Transverse colon (tissue), 3 donors: Measurements from ENCODE around the gene BNIP5.

Experiments
- CTCF ChIP-seq, 5 experiments: fragments of 200-600 bp in 3 of 5; fragments of 450-650 bp in 2 of 5; sonication (generic) in 3 of 5; IDR thresholded peaks; 1 replicate in 2 of 5; 2 replicates in 3 of 5; pipeline ENCODE4 v1.5.1; 2016 to 2017; ENCODE audit warnings: antibody characterized with exemption in 5 of 5, inconsistent platforms in 3 of 5, mild to moderate bottlenecking in 2 of 5, moderate library complexity in 1 of 5
- POLR2A ChIP-seq: fragments of 450-650 bp; IDR thresholded peaks from one replicate; pipeline ENCODE4 v1.6.1; 2016; ENCODE audit warnings: antibody characterized with exemption, mild to moderate bottlenecking, moderate library complexity

- TF ChIP-seq CTCF (IDR thresholded peaks at IDR 0.05) (no peak), POLR2A (no peak)
Measured at GRCh38 chr6:36297051-36297450, 39.6 kb downstream of the BNIP5 start.
